Activated T-cell treated with anti-CD3 and anti-CD28 coated beads, Interleukin-2, amount 50 U/mL, for 4 hours (primary cell): ENCODE results near the gene PATJ. TPM values are rescaled to one million over a fixed set of nuclear protein-coding genes. Genes with fewer than 3 reads are reported as not detected.
"Not testable (repeated sequence)": the region's sequence is repeated elsewhere in the genome, so short reads cannot be mapped to it uniquely, and the experiment has no call there.

Experiments used
- ATAC-seq, 2 donors: fragments of 200-7000 bp; cut with Tn5 transposase; one replicate each; pipeline ENCODE4 v1.10.0; 2021
- DNase-seq: peaks from one replicate; pipeline ENCODE4 v3.0.0-alpha.2; 2020
- H3K27me3 Mint-ChIP-seq: one replicate; pipeline ENCODE4 v1.8.0; 2021; ENCODE audit warnings: low read depth, mixed read lengths
- H3K36me3 Mint-ChIP-seq: one replicate; pipeline ENCODE4 v1.8.0; 2022; ENCODE audit warnings: mixed read lengths; ENCODE audit not compliant: insufficient read depth
- H3K4me1 Mint-ChIP-seq: one replicate; pipeline ENCODE4 v1.8.0; 2021; ENCODE audit warnings: low read depth, mixed read lengths
- H3K4me3 Mint-ChIP-seq: one replicate; pipeline ENCODE4 v1.8.0; 2021; ENCODE audit warnings: mild to moderate bottlenecking, moderate library complexity, mixed read lengths
- H3K9me3 Mint-ChIP-seq: one replicate; pipeline ENCODE4 v1.8.0; 2021; ENCODE audit warnings: mixed read lengths
- total RNA-seq, 3 donors: library from RNA; stranded (reverse); gene quantifications; one replicate each; pipeline ENCODE4 v1.2.1, GENCODE V29; 2021

Gene PATJ
- total RNA-seq, 3 donors from 2014 or later, result 3.4 to 4.1 (median 3.9) TPM

DNA sequence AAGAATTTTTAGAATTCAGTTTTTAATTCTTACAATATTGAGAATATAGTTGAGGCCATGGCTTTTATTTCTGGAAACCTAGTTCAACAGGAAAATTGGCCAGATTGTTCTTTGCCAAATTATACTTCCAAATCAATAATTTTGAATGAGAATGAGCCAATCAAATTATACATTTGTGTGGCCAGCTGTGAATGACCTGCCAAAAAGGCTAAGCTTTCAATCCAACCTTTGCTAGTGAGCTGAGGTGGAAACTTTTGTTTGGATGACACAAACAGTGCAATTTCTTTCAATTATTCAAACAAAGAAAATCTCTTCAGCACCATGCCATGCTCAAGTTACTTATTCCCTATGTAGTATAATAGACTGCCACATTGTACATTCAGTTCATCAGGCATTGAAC is 167.8 kb downstream of the PATJ start:
- H3K36me3 Mint-ChIP-seq, result peaks cover 37% of the 10 kb centered on the region

DNA sequence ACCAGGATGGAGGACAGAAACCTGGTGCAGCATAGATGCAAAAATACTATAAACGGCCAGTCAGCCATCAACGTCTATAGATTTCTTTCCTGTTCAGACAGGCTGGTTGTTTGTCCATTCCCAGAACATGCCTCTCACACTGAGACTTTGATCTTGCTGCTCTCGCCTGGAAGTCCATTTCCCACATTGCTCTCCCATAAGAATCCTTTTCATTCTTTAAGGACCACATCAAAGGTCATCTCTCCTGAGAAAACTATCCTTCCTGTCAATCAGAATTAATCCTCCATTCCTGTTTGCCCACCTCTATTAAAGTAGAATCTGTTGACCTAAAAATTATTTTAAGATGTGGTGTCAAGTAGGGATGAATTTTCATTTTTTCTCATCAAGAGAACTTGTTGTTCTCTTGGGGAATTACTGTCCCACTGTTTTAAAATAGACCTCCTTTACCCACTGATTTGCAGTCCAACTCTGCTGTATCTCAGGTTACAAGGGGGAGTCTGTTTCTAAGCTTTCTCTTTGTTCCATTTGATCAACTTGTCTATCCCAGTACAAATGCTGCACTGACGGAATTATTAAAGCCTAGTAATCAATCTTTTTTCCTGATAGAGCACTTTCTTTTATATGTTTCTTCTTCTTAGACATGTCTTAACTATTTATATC is 172.7 kb downstream of the PATJ start:
- DNase-seq (no peak), ATAC-seq (no peak)
- Mint-ChIP-seq H3K4me3 (no peak overlapping the region), H3K27me3 (no peaks in the 10 kb centered on the region), H3K9me3 (no peaks in the 10 kb centered on the region), H3K36me3 (peaks cover 29% of the 10 kb centered on the region), H3K4me1 (no peaks in the 10 kb centered on the region)

More for the DNA sequence above, 167.8 kb downstream of the PATJ start:
- ATAC-seq (no peak), DNase-seq (no peak)
- Mint-ChIP-seq H3K27me3 (no peaks in the 10 kb centered on the region), H3K4me1 (no peaks in the 10 kb centered on the region), H3K9me3 (no peaks in the 10 kb centered on the region), H3K4me3 (no peak overlapping the region)

DNA sequence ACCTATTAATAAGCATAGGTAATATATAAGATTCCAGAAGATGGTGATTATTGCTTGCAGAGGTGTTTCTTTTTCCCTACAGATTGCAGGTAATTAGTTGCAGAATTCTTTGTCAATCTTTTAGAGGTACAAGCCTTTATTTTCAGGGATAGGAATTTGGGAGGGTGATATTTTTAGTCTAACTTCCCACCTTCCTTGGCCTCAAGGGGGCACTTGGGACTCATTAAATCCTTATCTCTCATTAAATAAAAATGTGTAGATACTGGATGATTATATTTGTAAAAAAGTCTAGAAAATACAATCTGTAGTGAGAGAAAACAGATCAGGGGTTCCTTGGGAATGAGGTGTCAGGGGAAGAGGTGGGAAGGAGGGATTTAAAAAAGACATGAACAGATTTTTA is 179.2 kb downstream of the PATJ start:
- H3K36me3 Mint-ChIP-seq, result peaks cover 30% of the 10 kb centered on the region
- H3K4me3 Mint-ChIP-seq, result no peak overlapping the region
- DNase-seq (no peak), ATAC-seq (no peak)
- no peaks in the 10 kb centered on the region for H3K4me1 Mint-ChIP-seq
- no peaks in the 10 kb centered on the region for H3K27me3 Mint-ChIP-seq
- no peaks in the 10 kb centered on the region for H3K9me3 Mint-ChIP-seq

DNA sequence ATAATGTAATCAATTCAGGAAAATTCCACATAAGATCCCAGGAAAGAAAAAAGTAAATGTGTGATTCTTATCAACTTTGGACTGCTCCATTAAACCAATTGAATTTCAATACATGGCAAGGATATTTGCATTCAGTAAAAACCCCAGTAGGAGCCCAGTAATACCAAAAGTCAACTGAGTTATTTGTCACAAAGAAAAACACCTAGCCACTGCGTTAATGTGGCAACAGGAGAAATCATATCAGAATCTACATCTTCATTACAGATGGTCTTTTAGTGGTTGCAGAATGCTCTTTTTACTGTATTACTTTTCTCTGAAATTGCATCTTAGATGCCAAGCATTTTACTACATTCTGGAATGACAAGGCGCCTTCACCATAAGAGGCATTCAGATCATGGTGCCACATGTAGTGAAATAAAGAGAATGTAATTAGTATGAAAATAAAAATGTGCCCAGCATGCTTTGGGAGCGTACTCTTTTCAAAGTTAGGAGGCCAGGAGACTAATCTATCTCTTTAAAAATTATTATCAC is 180.7 kb downstream of the PATJ start:
- H3K9me3 Mint-ChIP-seq, result no peaks in the 10 kb centered on the region
- DNase-seq, result no peak
- peaks cover 26% of the 10 kb centered on the region for H3K36me3 Mint-ChIP-seq
- no peaks in the 10 kb centered on the region for H3K27me3 Mint-ChIP-seq
- no peak overlapping the region for H3K4me3 Mint-ChIP-seq
- H3K4me1 Mint-ChIP-seq, result no peaks in the 10 kb centered on the region
- no peak for ATAC-seq

DNA sequence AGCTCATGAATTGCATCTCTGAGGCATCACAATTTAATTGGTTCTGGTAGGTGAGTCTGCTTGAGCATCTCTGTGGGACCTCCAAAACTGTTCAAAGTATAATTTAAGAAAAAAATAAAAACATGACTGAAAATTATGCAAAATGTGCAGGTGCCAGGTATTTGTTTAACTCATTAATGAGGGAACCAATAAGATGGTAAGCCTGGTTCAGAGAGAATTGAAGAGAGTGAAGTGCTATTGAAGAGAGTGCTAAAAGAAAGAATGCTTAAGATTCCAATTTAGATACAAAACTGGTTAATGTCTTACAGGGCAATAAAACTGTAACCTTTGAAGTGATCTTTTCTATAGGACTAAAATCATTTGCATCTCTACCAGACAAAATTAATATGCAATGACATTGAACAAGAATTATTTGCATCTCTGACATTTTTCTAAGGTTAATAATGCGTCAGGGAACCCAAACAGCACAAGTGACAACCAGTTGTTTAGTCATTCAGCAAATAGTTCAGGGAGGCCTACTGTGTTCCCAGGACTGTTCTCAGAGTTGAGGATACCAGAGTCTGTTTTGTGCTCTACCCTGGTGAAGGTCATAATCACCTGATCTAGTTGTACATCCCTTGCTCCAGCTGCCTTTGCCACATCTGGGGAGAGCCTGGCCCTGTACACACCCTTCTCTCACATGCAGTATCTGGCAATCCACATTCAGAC is 183.5 kb downstream of the PATJ start:
- Mint-ChIP-seq H3K9me3 (no peaks in the 10 kb centered on the region), H3K27me3 (no peaks in the 10 kb centered on the region), H3K4me3 (no peak overlapping the region), H3K4me1 (no peaks in the 10 kb centered on the region), H3K36me3 (peaks cover 26% of the 10 kb centered on the region)
- no peak for ATAC-seq
- DNase-seq, result no peak

DNA sequence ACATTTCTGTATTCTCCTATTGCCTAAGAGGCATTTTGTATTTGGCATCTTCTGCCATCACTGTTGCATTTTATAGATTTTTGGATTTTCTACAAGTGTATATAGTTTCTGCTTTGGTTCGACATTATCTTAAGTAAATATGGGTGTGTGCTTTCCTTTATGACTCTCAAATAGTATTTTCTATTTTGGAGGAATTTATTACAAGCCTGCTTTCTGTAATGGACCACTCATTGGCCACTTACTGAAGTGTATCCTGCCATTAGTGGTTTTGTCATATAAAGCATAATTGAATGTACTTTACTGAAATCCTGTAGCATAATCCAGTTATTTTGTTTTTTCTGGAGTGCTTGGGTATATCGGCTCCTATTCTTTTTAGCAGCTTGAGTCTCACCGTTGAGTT is 184.3 kb downstream of the PATJ start:
- Mint-ChIP-seq H3K9me3 (no peaks in the 10 kb centered on the region), H3K27me3 (no peaks in the 10 kb centered on the region), H3K4me3 (no peak overlapping the region), H3K4me1 (no peaks in the 10 kb centered on the region), H3K36me3 (peaks cover 24% of the 10 kb centered on the region)
- ATAC-seq (no peak), DNase-seq (no peak)

DNA sequence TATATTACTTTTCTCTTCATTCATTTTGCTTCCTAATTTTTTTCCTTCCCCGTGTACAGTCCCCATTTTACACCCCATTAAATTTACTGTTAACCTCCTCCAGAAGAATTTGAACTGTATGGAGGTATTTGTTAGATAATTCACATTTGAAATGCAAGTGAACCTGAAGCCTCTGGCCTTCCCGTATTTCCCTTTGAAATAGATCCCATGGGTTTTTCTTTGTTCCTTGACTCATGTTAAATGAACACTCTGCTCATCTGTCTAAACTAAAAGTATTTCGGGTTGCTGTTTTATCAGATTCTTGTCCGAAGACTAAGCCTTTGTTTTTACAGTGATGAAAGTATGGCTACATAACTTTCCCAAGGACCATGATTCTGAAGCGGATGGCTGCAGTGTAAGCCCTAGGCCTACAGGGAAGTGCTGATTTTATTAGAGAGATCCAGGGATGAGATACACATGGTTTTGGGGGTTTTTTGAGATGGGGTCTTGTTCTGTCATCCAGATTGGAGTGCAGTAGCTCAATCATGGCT is 187.9 kb downstream of the PATJ start:
- ATAC-seq (no peak), DNase-seq (no peak)
- Mint-ChIP-seq H3K4me3 (no peak overlapping the region), H3K36me3 (peaks cover 27% of the 10 kb centered on the region), H3K9me3 (no peaks in the 10 kb centered on the region), H3K27me3 (no peaks in the 10 kb centered on the region), H3K4me1 (no peaks in the 10 kb centered on the region)

DNA sequence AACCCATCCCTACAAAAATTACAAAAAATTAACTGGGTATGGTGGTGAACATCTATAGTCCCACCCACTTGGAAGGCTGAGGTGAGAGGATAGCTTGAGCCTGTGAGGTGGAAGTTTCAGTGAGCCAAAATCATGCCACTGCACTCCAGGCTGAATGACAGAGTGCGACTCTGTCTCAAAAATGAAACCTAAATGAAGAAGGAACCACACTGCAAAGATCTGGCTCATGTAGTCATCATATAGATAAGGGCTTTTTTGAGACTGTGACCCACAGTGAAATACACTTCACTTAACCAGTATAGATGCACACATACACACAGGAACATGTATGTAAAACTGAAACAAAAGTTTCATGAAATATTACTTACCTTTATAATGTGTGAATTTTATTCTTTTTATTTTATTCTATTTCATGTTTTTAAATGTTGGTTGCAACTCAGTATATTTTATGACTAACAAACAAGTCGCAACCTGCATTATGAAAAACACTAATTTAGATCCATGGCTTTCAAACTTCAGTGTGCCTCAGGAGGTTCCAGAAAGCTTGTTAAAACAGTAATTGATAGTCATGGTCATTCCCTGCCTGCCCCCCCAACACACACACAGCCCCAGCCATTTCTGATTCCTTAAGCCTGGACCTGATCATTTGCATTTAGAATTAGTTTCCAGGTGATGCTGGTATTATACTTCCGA is 189.5 kb downstream of the PATJ start:
- Mint-ChIP-seq H3K4me3 (no peak overlapping the region), H3K36me3 (peaks cover 27% of the 10 kb centered on the region), H3K4me1 (no peaks in the 10 kb centered on the region), H3K27me3 (no peaks in the 10 kb centered on the region), H3K9me3 (no peaks in the 10 kb centered on the region)
- DNase-seq (no peak), ATAC-seq (no peak)

DNA sequence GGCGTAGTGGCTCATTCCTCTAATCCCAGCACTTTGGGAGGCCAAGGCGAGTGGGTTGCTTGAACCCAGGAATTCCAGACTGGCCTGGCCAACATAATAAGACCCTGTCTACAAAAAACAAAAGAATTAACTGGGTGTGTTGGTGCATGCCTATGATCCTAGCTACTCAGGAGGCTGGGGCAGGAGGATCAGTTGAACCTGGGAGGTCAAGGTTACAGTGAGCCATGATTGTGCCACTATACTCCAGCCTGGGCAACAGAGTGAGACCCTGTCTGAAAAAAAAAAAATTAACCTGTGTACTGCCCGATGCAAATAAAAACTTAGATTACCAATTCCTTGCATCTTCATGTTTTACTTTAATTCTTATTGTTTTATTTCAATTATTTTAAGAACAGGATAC is 193.2 kb downstream of the PATJ start:
- H3K9me3 Mint-ChIP-seq, result no peaks in the 10 kb centered on the region
- no peaks in the 10 kb centered on the region for H3K4me1 Mint-ChIP-seq
- no peak for ATAC-seq
- H3K36me3 Mint-ChIP-seq, result peaks cover 18% of the 10 kb centered on the region
- no peak for DNase-seq
- no peaks in the 10 kb centered on the region for H3K27me3 Mint-ChIP-seq
- no peak overlapping the region for H3K4me3 Mint-ChIP-seq

DNA sequence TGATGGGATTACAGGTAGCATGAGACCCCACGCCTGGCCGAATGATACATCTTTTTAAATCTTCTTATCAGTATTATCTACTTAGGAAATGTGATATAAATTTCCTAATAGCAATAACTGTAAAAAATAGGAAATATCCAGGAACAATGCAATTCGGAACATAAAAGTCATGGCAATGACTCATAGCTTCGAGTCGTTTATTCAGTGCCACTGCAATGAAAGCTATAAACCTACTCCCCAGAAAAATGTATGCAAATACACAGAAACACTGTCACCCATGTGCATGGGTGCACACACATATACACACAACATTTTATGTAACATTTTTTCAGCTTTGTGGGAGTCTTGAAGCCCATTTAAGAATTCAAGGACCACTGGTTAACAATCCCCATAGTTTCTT is 194.6 kb downstream of the PATJ start:
- no peak for DNase-seq
- Mint-ChIP-seq H3K9me3 (no peaks in the 10 kb centered on the region), H3K4me3 (no peak overlapping the region), H3K36me3 (peaks cover 18% of the 10 kb centered on the region), H3K4me1 (no peaks in the 10 kb centered on the region), H3K27me3 (no peaks in the 10 kb centered on the region)
- no peak for ATAC-seq

DNA sequence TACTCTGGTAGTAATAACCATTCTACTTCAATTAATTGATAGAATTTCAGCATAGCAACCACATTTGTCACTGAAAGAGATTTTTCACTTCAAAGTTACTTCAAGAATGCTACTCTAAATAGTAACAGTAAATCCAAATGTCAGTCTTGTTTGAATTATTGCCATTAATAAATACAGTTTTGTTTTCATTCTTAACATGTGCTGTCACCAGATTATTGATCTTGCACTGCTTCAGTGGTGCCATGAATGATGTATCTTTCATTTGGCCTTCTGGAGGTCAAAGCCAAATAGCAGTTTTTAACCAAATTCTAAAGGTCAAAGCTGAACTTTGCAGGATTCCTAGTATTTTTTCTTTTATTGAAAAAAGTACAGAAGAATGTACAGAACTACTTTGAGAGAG is 199.5 kb downstream of the PATJ start:
- Mint-ChIP-seq H3K4me1 (no peaks in the 10 kb centered on the region), H3K9me3 (peaks cover 5% of the 10 kb centered on the region), H3K27me3 (no peaks in the 10 kb centered on the region), H3K36me3 (peaks cover 11% of the 10 kb centered on the region), H3K4me3 (no peak overlapping the region)
- ATAC-seq, result no peak
- no peak for DNase-seq

DNA sequence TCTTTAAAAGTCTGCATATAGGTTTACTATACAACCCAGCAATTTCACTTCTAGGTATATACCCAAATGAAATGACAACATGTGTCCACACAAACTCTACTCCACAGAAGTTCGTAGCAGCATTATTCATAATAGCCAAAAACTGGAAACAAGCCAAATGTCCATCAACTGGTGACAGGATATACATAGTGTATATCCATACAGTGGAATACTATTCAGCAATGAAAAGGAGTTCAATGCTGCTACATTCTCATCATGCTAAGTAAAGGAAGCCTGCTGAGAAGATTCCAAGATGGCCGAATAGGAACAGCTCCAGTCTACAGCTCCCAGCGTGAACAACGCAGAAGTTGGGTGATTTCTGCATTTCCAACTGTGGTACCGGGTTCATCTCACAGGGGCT is 200.6 kb downstream of the PATJ start:
- Mint-ChIP-seq H3K4me1 (no peaks in the 10 kb centered on the region), H3K36me3 (peaks cover 11% of the 10 kb centered on the region), H3K9me3 (peaks cover 5% of the 10 kb centered on the region), H3K4me3 (no peak overlapping the region), H3K27me3 (no peaks in the 10 kb centered on the region)
- DNase-seq, result no peak
- ATAC-seq, result no peak

DNA sequence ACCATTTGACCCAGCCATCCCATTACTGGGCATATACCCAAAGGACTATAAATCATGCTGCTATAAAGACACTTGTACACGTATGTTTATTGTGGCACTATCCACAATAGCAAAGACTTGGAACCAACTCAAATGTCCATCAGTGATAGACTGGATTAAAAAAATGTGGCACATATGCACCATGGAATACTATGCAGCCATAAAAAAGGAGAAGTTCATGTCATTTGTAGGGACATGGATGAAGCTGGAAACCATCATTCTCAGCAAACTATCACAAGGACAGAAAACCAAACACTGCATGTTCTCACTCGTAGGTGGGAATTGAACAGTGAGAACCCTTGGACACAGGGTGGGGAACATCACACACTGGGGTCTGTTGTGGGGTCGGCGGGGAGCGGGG is 206.4 kb downstream of the PATJ start:
- H3K4me1 Mint-ChIP-seq, H3K27me3 Mint-ChIP-seq, H3K36me3 Mint-ChIP-seq, ATAC-seq, H3K4me3 Mint-ChIP-seq, DNase-seq, H3K9me3 Mint-ChIP-seq: not testable (repeated sequence)

DNA sequence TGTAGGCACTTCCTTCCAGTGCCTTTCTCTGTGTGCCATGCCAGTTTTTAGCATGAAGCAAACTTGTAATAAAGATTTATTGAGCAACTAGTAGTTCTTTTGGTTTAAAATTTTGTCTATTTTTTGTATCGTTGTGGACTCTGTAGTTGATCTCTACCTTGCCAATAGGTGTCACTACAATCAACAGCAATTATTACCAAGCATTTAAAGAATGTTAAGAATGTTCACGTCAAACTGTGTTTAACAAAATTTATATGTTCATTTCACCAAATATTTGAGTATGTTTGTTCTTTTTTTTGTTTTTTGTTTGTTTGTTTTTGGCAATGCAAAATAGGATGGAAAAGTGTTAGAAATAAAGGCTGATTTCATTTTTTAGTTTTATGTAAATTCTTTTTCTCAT is 208.1 kb downstream of the PATJ start:
- H3K27me3 Mint-ChIP-seq, result no peaks in the 10 kb centered on the region
- H3K36me3 Mint-ChIP-seq, result no peaks in the 10 kb centered on the region

More for the DNA sequence above, 208.1 kb downstream of the PATJ start:
- DNase-seq, result no peak
- no peaks in the 10 kb centered on the region for H3K9me3 Mint-ChIP-seq
- no peak for ATAC-seq
- H3K4me3 Mint-ChIP-seq, result no peak overlapping the region
- H3K4me1 Mint-ChIP-seq, result no peaks in the 10 kb centered on the region
